ENCODE measurements around the gene PCYT1B.
A peak's percentile ranks its signal among the peaks of the same experiment; 100 is the strongest.

PCYT1B gene

DNA sequence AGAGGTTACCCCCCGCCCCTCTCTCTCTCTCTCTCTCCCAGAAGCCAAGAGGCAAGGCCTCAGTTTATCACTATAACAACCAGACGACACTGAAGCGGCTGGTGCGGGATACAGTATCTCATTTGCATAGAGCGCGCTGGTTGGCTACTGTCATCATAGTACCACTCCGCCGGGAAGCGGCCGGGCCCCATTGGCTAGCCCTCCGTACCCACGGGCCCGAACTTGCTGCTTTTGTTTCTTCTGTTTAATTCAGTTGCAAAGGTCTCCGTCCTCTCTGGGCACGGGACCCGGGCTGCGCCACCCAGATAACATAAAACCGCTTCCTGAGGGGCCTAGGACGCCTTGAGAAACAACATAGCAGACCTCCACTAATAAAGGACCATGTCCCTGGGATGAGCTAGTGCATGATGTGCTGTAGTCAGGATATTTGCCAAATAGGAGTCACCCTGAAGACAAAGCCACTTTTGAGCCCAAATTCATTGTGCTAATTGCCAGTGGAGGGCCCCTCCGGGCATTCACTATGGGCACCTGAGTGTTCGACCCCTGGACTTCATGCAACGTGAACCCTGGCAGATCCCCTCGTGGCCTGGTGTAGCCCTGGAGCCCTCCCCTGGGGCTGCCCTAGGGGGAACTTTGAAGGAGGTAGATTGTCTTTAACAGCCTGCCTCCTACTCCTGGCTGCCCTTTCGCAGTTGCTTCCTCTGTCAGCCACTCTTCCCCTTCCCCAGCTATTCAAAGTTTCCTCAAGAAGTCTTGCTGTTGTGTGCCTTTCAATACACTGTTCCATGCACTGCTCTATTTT is at the start of gene PCYT1B:
Gene PCYT1B (minus strand): TSS at position 91 of the 802 bp plus-strand sequence. CDS start 242 bp downstream, outside the sequence.
- DNase-seq (ENCODE audit: low read depth), result peak; percentile 85
- H3K4me3 ChIP-seq (ENCODE audit: low read depth, low read length), result peak within 1 kb of the TSS; percentile 48
- TF ChIP-seq, protein P1, sequence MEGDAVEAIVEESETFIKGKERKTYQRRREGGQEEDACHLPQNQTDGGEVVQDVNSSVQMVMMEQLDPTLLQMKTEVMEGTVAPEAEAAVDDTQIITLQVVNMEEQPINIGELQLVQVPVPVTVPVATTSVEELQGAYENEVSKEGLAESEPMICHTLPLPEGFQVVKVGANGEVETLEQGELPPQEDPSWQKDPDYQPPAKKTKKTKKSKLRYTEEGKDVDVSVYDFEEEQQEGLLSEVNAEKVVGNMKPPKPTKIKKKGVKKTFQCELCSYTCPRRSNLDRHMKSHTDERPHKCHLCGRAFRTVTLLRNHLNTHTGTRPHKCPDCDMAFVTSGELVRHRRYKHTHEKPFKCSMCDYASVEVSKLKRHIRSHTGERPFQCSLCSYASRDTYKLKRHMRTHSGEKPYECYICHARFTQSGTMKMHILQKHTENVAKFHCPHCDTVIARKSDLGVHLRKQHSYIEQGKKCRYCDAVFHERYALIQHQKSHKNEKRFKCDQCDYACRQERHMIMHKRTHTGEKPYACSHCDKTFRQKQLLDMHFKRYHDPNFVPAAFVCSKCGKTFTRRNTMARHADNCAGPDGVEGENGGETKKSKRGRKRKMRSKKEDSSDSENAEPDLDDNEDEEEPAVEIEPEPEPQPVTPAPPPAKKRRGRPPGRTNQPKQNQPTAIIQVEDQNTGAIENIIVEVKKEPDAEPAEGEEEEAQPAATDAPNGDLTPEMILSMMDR (IDR thresholded peaks at IDR 0.05; ENCODE audit: low read depth, low read length), result no peak
- TF ChIP-seq, protein P2, sequence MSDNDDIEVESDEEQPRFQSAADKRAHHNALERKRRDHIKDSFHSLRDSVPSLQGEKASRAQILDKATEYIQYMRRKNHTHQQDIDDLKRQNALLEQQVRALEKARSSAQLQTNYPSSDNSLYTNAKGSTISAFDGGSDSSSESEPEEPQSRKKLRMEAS (IDR thresholded peaks at IDR 0.05; ENCODE audit: low read depth, low read length), result peak; percentile 28; the same call in 1 of the 2 replicates
- TF ChIP-seq POLR2A (IDR thresholded peaks at IDR 0.05; ENCODE audit: extremely low read depth, insufficient read length), result peak; percentile 45

DNA sequence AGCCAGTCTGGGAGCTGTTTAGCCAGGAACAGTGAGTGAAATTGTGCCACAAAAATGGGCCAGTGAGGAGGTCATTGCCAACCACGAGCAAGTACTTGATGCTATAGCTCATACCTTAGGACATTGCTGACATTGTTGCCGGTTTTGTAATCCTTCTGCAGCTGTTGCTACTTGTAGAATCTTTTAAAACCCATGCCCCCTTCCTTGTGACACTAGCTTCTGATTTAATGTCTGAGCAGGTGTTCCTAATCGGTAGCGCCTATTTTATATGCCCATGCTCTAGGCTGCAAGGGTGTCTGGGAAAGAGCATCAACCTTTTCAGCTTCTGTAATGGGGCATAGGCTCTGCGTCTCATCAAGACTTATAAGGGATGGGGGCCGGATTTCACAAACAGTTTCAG is 49.1 kb upstream of the PCYT1B start:
- no peak for DNase-seq (ENCODE audit: low read depth)
- H3K4me3 ChIP-seq (ENCODE audit: low read depth, low read length), result peak overlapping the region; percentile 34
- TF ChIP-seq, protein P2 (IDR thresholded peaks at IDR 0.05; ENCODE audit: low read depth, low read length), result no peak
- TF ChIP-seq, protein P1 (IDR thresholded peaks at IDR 0.05; ENCODE audit: low read depth, low read length), result no peak
- no peak for TF ChIP-seq MYC (IDR thresholded peaks at IDR 0.05; ENCODE audit: low read depth, low read length)
- TF ChIP-seq POLR2A (IDR thresholded peaks at IDR 0.05; ENCODE audit: extremely low read depth, insufficient read length), result no peak

DNA sequence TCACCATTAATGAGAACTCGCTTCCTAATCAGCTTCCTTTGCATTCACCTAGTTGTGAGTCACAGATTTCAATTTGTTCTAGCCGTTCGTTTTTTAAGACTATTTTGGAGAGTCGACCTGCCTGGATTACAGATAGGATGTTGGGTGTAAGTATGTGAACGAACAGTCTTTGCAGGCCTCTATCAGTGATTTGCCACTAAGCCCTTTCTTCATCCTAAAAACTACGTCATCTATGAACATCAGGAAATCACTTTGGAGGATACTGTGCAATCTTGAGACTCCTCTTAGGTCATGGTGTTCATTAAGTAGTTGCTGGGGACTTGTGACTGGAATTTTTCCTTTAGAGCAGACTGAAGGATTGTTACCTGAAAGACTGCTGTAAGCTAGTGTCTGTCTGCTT is 47.7 kb upstream of the PCYT1B start:
- H3K4me3 ChIP-seq (ENCODE audit: low read depth, low read length), result peak overlapping the region; percentile 89
- DNase-seq (ENCODE audit: low read depth), result peak; percentile 2
- no peak for TF ChIP-seq POLR2A (IDR thresholded peaks at IDR 0.05; ENCODE audit: extremely low read depth, insufficient read length)
- TF ChIP-seq, protein P2 (IDR thresholded peaks at IDR 0.05; ENCODE audit: low read depth, low read length), result no peak
- TF ChIP-seq, protein P1 (IDR thresholded peaks at IDR 0.05; ENCODE audit: low read depth, low read length), result no peak
- no peak for TF ChIP-seq MYC (IDR thresholded peaks at IDR 0.05; ENCODE audit: low read depth, low read length)

DNA sequence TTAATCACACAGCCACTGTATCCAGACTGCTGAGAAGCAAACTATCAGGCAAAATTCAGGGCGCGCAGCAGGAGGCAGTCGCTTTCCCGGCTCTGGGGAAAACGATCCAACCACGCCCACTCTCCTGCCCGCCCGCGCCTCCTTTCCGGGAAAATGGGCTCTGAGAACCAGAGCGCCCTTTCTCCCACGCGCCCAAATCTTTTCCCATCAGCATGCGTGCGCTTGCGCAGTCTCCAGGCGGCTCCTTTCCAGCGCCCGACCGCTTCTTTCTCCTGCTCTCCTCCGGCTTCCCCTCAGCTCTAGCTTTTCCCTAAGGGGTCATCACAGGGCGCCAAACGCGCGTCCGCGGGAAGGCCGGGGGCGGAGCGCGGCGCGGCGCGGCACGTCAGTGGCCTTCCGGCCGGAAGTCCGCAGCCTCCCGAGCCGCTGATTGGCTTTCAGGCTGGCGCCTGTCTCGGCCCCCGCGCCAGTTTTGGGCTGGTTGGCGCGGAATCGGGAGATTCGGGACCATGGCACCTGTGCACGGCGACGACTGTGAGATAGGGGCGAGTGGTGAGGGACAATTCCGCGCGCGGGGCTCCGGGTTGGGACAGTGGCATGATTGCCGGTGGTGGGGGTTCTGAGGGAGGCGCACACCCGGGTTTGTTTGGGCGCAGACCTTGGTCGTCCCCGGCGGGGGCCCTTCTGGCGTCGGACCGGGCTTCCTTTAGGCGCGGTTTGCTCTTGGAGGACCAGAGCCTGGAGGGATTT is 46.5 kb upstream of the PCYT1B start, which contains the start of gene POLA1:
Gene POLA1 (plus strand): TSS at position 466 of the 750 bp plus-strand sequence. CDS start 44 bp downstream, at position 510.
- H3K4me3 ChIP-seq (ENCODE audit: low read depth, low read length), result peak within 1 kb of the TSS; percentile 89
- DNase-seq (ENCODE audit: low read depth), result peak; percentile 96
- TF ChIP-seq POLR2A (IDR thresholded peaks at IDR 0.05; ENCODE audit: extremely low read depth, insufficient read length) (peak; percentile 60), MYC (IDR thresholded peaks at IDR 0.05; ENCODE audit: low read depth, low read length) (peak; percentile 19; the same call in 1 of the 2 replicates)
- TF ChIP-seq, protein P2 (IDR thresholded peaks at IDR 0.05; ENCODE audit: low read depth, low read length), result peak; percentile 46
- TF ChIP-seq, protein P1 (IDR thresholded peaks at IDR 0.05; ENCODE audit: low read depth, low read length), result no peak

DNA sequence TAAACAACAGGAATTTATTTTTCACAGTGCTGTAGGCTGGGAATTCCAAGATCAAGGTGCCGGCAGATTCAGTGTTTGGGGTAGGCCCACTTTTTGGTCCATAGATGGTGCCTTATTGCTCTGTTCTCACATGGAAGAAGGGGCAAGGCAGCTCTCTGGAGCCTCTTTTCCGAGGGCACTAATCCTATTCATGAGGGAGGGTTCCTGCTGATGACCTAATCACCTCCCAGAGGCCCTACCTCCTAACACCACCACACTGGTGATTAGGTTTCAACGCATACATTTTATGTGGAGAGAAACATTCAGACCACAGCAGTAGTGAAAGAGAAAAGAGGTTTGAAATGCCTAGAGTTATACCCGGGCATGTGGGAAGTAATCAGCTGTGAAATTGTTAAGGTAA is 45.2 kb upstream of the PCYT1B start:
- TF ChIP-seq, protein P1 (IDR thresholded peaks at IDR 0.05; ENCODE audit: low read depth, low read length), result no peak
- TF ChIP-seq, protein P2 (IDR thresholded peaks at IDR 0.05; ENCODE audit: low read depth, low read length), result no peak
- TF ChIP-seq POLR2A (IDR thresholded peaks at IDR 0.05; ENCODE audit: extremely low read depth, insufficient read length) (no peak), MYC (IDR thresholded peaks at IDR 0.05; ENCODE audit: low read depth, low read length) (no peak)
- DNase-seq (ENCODE audit: low read depth), result no peak
- H3K4me3 ChIP-seq (ENCODE audit: low read depth, low read length), result no peak overlapping the region

All from NB4 (cell line).